ENCODE measurements around the gene SFSWAP. TPM values are rescaled to one million over a fixed set of nuclear protein-coding genes. Genes with fewer than 3 reads are reported as not detected.

The SFSWAP gene
- total RNA-seq, 1 experiment from 2014 or later, result 48.1 TPM

- peaks cover 6% of the 10 kb centered on the region; the same call in 1 of the 2 replicates for H3K4me1 ChIP-seq (ENCODE audit: insufficient read depth, low read length)
- no peaks in the 10 kb centered on the region for H3K27me3 ChIP-seq (ENCODE audit: insufficient read depth, low read length)
- H2BK15ac ChIP-seq (ENCODE audit: low read depth, low read length), result no peak overlapping the region
- no peak overlapping the region for H4K5ac ChIP-seq (ENCODE audit: insufficient read length, low read depth, low read length)
- Mint-ChIP-seq H3K4me3 (peak overlapping the region; percentile 27 to 58), H3K4me1 (peaks cover 27 to 28% of the 10 kb centered on the region in 2 experiments), H3K27ac (peak overlapping the region; percentile 90 to 94 (median 93)), H3K36me3 (ENCODE audit: insufficient read depth in 1 of 3, low read depth in 3 of 3) (peaks cover 23 to 54% (median 36%) of the 10 kb centered on the region in 3 experiments), H3K27me3 (ENCODE audit: low read depth) (no peaks in the 10 kb centered on the region), H3K9me3 (no peaks in the 10 kb centered on the region)
- no peak overlapping the region for H2BK20ac ChIP-seq (ENCODE audit: low read depth, low read length, poor library complexity, severe bottlenecking)
- no peak overlapping the region for H3K9ac ChIP-seq (ENCODE audit: extremely low read depth, insufficient read length, low read length)
- H3K23ac ChIP-seq (ENCODE audit: insufficient read length, low read depth, low read length), result no peak overlapping the region
- DNase-seq, result no peak
- no peak overlapping the region for H2BK12ac ChIP-seq (ENCODE audit: insufficient read length, low read depth, low read length)
- H3K79me2 ChIP-seq (ENCODE audit: insufficient read depth, low read length), result no peaks in the 10 kb centered on the region
- no peak overlapping the region for H3K56ac ChIP-seq (ENCODE audit: insufficient read length, low read depth, low read length)
- no peak overlapping the region for H3K18ac ChIP-seq (ENCODE audit: insufficient read length, low read depth, low read length)
- no peaks in the 10 kb centered on the region for H4K20me1 ChIP-seq (ENCODE audit: control insufficient read depth, insufficient read depth, insufficient read length)
- no peak overlapping the region for H3K27ac ChIP-seq (ENCODE audit: insufficient read length, low read depth, low read length)
- no peaks in the 10 kb centered on the region for H3K23me2 ChIP-seq (ENCODE audit: insufficient read length, low read depth, low read length, poor library complexity, severe bottlenecking)
- H3K4ac ChIP-seq (ENCODE audit: low read depth, low read length), result no peak overlapping the region
- H3K79me1 ChIP-seq (ENCODE audit: insufficient read depth, low read depth, low read length, poor library complexity, severe bottlenecking), result no peaks in the 10 kb centered on the region
- no peak for TF ChIP-seq CTCF (conservative IDR thresholded peaks at IDR 0.05)
- H4K91ac ChIP-seq (ENCODE audit: insufficient read length, low read depth, low read length), result no peak overlapping the region
- no peaks in the 10 kb centered on the region for H3K9me3 ChIP-seq (ENCODE audit: control insufficient read depth, low read depth, low read length)
- H2BK5ac ChIP-seq (ENCODE audit: insufficient read length, low read length), result no peak overlapping the region
- H2AK5ac ChIP-seq (ENCODE audit: insufficient read length, low read length), result no peak overlapping the region
- no peak overlapping the region for H4K8ac ChIP-seq (replicated peaks; ENCODE audit: insufficient read length, low read depth, low read length)
- no peak overlapping the region for H3K14ac ChIP-seq (ENCODE audit: insufficient read depth, low read length)
- H3K4me2 ChIP-seq (ENCODE audit: insufficient read depth, insufficient read length, low read length), result peak overlapping the region; percentile 16
- H3T11ph ChIP-seq (ENCODE audit: low read length), result no peak overlapping the region
- no peak overlapping the region for H2BK120ac ChIP-seq (ENCODE audit: low read depth, low read length, poor library complexity, severe bottlenecking)
- H2AFZ ChIP-seq (ENCODE audit: low read length), result no peak overlapping the region
- no CpG with 5 or more reads among the region's 30 CpGs for WGBS (ENCODE audit: extremely low coverage, insufficient read length, low lambda C conversion rate)
Measured at GRCh38 chr12:131784909-131785762, 74.2 kb downstream of the SFSWAP start.

Measured in H9 (cell line).